NCI-H2081 treated with DMSO at 0.1 percent for 48 hours (cell line): ENCODE results near the gene MGAT5.
"Not testable (repeated sequence)": the region's sequence is repeated elsewhere in the genome, so short reads cannot be mapped to it uniquely, and the experiment has no call there.

Experiments used
- DNase-seq: peaks from one replicate; lab custom pipeline; 2025; lab: John Stamatoyannopoulos, UW

The MGAT5 gene

DNA sequence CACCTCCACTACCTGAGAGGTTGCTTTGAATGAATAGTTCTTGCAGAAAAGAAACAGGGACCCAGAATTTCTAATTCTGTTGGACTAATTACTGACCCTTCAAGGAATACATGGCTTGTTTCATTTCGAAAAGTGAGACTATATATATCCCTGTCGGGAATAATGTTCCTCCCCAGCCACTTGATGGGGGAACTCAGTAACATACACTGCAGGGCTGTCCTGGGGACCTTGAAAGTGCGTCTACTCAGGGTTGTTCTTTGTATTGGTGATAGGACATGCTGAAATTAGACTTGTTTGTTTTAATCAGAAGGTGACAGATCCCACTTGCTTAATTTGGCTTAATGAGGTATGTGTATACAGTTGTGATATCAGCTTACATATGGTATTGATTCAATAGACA, 25.5 kb downstream of the MGAT5 start:
- no peak for DNase-seq

DNA sequence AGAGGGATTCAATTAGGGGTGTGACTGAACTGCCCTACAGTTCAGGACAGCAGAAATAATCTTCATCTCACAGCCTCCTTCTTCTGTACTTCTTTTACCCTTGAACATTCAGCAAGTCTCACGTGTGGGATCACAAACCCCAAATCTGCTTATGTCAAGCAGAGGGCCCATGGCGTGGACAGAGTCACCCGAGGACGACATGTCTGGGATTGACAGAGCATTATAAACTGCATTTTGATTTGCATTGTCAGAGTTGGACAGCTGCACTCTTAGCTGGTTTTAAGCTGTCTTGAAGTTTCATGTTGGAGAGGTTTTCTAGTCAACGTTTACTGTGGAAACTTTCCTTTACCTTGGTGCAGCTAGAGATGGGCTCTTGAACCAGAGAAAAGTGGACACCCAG, 26.4 kb downstream of the MGAT5 start:
- DNase-seq = no peak

DNA sequence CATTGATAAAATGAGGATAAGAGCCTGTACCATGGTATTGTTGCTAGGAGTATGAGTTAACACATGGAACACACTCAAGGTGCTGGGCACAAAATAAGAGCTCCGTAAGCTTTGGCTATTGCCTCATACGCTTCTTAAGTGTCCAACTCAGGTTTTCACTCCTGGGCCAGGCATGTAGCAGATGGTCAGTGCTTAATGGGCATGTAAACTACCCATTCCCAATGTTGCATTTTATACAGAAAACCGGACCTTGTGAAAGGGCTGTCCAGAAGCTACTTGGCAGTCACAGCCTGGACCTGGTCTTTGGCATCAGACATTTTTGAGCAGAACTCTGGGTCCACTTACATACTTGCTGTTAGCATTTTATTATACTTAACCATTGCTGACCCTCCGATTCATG, 26.9 kb downstream of the MGAT5 start:
- no peak for DNase-seq

DNA sequence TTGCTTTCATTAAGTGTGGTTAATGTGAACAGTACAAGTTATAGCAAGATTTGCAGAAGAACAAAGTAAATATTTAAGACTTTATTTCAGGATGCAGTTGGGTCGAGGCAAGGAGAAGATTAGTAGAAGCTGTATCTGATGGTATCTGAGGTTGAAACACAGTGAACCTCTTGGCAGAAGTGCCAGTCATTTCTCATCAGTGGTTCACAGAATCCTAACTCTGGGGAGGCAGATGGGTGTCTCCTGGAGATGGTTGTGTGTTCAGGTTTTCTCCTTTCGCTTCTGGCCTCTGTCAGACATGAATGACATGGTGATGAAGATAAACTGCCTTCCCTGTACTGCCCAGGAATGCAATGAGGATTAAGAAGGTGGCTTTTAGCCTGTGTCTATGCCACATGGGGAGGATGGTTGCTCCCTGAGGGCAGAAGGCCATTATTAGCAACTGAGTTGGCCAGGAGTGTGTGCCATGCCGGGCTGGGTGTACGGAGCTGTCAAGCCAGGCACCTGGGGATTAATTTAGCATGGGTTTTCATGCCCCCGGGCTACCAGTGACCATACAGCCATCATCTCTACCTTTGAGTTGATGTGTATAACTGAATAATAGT, 28.0 kb downstream of the MGAT5 start:
- no peak for DNase-seq

DNA sequence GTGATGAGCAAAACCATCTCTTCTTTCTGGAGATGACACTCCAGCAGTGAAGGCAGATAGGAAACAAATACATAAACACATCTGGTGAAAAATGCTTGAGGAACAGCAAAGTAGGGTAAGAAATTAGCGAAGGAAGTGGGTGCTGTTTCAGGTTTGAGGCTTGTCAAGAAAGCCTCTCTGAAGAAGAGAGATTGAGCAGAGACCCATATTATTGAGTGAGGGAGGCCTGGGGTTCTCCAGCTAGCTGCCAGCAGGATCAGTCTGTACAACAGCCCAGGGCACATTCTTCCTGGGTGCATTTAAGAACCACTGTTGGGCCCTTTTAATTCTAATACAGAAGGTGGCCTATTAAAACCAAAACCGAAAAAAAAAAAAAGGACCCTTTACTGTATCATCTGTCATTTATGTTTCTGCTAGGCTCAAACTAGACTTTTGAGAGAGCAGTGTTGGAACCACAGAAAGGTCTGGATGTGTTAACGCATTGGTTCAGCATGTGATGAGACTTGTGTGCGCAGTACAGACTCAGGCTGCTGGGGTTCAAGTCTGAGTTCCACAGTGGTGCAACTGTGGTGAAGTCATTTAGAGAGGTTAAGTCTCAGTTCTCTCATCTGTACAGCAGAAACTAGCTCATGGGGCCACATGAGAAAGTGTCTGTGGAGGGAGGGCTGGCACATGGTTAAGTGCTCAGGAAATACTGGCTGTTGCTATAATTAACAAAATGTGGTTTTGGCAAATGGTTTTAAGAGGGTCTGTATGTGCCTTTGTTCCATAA, 28.9 kb downstream of the MGAT5 start:
- DNase-seq = no peak

DNA sequence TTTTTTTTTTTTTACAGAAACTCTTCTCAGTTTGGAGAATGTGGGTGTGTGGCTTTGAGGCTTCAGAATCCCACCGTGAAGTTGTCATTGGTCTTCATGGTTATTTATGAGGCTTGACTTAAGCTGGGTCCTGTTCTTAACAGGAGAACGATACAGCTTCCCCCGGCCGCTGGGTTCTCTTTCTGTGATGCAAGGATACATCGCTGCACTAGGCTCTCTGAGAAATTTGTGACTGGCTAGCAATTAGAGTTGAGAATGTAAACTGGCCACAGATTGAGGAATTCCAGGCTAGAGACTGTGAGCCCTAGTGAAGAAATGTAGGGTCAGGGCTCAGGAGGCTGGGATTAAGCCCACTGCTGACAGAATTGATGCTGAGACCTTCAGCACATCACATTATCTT, 29.8 kb downstream of the MGAT5 start:
- DNase-seq = no peak

DNA sequence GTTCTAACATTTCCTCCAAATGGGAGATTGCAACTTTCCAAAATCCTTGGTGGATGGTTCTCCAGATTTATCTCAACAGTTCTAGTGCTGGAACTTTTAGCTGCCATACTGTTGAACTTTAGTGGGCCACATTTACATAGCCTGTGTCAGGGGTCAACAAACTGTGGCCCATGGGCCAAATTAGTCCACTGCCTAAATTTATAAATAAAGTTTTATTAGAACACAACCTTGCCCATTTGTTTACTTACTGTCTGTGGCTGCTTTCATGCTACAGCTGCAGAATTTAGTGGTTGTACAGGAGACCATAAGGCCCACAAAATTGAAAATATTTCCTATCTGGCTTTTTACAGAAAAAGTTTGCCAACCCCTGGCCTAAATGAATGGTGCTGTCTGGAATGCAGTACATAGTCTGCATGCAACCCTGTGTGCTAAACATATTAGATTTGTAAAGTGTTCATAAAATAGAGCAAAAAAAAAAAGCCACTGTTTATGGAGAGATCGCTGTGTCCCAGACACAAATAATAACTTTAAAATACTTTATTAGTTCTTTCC, 30.3 kb downstream of the MGAT5 start:
- no peak for DNase-seq

DNA sequence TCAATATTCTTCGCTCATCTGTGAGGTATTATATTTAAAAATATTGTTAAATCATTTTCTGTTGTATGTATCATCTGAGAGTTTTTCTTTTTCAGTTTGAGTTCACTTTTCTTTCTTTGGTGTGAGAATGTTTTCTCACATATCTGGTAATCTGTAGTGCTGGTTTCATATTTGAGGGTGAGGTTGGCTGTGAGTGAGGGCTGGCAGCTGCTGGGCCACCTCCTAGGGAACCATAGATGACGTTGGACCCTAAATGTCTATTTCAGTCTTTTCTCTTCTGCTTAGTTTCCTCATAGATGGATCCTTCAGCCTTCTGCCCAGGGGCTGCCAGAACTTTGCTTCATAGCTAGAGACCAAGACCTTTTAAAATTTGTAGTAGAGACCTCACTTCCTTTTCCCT, 33.5 kb downstream of the MGAT5 start:
- DNase-seq = no peak

DNA sequence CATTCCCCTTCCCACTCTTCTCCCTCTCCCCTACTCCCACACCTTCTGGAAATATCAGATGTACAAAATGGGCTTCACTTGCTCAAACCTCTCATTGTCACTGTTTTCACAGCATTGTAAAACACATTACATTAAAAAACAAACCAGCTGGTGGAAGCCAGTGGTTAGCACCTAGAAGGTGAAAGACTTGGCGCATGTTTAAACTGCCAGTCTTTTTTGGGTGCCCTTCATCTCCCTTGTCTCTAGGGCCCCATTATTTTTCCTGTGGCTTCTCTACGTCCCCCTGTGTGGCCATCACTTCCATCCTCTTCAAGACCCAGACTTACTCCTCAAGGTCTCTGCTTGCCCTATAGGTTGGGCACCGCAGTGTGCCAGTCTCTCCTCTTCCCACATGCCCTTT, 34.9 kb downstream of the MGAT5 start:
- DNase-seq = no peak

DNA sequence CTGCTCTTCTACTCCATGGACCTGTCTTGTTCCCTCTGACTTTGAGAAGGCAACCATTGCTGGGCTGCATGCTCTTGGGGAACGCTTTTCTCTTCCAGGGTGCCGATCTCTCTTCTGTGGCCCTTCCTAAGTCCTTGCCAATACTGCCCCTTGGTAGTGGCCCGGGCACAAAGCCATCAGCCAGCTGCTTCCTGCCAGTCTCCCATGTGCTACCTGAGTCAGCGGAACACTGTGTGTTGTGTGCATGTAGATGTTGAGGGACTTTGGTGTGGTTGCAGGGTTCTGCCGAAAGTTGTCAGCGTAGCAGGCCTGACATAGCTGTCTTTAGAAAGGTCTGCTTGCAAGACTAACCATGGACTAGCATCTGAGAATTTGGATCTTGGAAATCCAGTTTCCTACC, 35.4 kb downstream of the MGAT5 start:
- no peak for DNase-seq

DNA sequence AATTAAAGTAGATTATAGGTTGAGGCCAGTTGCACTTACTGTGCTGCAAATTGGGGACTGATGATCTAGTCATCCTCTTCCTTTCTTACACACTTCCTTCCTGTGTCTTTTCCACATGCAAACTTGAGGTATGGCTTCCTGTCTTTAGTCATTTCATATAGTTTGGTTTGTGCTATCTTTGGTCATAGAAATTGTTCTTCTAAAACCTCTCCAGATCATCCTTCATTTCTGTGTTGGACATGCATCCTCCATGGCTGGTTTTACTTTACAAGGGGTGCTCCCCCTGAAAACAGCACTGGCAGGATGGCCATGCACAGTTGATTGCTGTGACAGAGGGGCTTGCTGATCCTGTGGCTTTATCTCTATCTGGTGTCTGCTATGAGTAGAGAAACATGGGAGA, 36.5 kb downstream of the MGAT5 start:
- DNase-seq = no peak

DNA sequence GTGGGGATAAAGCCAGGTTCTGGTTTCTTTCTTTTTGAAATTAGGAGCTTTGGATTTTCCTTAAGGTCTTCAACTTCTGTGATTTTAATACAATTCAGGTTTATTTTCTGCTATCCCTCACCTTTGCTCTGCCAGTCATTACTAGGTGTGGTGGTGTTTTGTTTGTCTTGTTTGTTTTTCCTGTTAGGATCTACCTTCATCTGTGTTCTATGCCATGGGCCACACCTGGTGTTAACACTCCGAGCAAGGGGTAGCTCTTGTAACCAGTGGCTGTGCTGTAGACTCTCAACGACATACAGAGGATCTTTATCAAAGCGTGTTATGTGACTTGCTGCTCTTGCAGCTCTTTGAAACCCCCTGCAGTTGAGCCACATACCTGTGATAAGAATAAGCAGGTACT, 38.6 kb downstream of the MGAT5 start:
- no peak for DNase-seq

DNA sequence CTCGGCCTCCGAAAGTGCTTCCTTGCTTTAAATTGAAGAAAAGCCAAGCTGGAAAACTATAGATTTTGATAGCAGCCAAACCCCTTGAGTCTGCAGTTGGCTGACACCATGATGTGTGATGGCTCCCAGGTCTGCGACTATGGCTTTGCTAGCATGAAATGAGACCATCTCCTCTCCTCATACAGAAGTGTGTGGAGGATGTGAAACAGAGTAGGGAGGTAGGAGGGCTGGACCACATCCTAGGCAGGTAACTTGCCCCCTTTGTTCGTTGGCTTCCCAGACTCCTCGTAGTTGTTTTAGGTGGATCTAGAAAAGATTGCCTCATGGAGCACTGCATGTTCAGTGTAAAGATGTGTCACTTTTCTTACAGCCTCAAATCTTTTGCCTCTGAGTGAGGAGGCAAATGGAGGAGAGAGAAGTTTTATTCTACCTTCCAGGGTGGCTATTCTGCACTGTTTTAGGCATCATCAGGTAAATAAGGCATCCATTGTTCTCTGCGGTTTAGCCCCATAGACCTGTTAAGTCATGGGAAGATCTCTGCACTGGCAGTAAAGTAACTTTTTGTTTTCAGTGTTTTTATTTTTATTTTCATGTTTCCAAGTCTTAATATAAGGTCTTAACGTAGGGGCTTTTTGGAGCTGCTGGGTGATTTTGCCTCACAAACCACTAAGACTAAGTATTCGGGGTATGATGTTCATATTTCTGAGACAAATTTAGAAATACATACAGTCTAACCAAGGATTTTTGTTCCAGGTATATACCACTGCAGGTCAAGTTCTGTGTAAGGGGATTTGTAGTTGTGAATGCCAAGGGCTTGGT, 40.1 kb downstream of the MGAT5 start:
- no peak for DNase-seq

DNA sequence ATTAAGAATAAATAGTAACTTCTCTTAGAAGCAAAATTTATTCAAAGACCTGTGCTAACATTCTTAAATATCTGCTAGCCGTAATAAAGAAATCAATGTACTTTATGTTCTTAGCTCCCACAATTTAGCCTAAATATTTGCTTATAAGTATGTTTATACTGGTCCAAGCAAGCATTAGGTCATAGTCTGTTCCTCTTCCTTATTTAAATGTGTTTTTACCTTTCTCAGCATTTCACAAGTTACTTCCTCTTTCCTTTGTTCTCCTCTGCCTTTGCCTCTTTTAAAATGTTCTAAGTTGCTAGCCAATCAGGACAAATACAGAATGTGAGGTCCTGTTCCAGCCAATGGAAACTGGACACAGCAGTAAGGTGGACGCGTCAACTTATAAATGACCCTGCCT, 40.7 kb downstream of the MGAT5 start:
- not testable (repeated sequence) for DNase-seq

DNA sequence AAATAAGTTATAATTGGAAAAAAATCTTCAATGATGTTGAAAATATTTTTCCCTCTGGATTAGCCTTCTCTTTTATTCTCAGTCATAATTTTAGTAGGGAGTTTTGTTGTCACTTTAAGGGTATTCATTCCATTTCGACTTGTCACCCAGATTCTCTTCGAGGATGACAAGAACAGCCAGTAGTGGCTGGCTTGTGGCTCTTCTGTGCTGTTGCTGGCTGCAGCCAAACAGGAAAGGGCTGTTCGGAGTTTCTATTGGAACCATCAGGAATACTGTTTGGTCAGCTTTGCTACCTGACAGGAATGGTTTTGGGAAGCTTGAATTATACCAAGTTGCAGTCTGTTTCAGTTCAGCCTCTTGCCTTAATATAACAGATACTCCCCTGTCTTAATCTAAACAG, 41.6 kb downstream of the MGAT5 start:
- no peak for DNase-seq

DNA sequence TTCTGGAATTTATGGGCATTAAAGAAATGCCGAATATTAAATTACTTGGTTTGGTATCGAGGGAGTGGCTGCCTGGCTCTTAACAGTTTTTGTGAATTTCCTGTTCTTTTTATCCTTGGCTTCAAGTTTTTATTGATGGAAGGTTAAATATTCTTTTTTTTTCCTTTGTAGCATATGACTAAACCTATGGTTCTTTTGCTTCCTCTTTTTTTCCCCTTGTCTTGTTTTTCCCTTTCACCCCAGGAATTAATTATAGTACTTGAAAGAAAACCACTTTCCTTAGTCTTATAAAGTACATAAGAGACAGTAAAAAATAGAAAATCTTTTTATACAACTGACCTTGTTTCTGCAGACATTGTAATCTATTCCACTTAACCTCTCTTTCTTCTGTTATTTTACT, 42.4 kb downstream of the MGAT5 start:
- no peak for DNase-seq

DNA sequence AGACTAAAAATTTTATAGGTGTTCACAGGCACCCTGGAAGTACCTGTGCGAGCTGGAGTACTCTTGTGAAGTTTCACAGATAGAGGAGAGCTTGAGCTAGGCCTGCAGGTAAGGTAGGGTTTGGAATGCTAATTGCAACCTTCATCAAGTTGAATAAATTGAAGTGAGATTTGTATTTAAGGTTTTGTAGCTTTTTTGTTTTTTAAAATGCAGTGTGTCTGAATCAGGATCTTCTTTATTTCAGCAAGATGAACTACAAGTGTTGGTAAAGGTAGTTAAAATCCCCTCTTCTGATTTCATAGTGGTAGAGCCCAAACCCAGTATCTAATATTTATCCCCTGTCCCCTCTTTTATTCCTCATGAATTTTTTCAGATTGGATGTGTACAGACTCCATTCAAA, 45.5 kb downstream of the MGAT5 start:
- no peak for DNase-seq

DNA sequence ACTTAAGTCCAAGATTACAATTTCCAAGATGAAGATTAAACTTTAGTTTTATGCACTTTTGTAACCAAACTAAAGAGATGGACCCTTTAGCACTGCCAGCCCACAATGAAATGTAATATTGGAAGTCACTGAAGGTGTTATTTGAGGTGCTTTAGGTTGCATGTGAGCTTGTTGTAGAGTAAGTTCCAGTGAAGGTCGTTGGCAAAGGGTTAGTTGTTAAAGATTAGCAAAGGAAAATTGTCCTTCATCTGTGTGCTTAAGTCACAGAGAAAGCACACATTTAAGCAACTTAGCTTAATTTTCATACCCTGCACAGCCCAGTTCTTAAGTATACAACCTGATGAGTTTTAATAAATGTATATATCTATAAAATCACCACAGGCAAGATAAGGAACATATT, 46.7 kb downstream of the MGAT5 start:
- DNase-seq = no peak

DNA sequence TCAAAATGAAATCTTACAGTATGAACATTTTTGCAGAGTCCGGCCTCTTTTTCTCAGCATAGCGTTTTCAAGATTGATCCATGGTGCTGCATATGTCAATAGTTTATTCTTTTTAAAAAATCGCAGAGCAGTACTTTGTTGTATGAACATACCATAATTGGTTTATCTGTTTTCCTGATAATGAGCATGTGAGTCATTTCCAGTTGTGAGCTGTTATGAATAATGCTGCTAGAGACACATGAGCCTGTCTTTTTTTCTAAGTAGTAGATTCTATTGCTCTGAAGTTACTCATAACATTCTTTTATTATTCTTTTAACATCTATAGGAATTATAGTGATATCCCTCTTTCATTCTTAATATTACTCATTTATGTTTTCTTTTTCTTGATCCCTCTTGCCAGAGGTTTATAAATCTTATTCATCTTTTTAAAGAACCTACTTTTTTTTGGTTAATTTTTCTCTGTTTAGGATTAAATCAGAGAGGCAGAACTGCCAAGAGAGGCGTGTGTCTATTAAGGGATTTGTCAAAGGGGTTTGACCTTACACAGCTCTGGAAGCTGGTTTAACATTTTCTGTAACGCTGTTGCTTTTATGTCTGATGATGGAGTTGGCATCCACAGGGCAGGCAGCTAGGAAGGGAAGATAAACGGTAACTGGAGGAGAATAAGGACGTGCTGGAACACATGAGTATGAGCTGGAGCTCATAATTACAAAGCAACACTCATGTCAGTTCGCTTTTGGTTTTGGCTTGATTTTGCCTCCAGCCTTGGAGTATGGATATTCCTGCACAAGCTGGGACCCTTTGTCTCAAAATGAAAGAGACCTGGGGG, 47.4 kb downstream of the MGAT5 start:
- no peak for DNase-seq

DNA sequence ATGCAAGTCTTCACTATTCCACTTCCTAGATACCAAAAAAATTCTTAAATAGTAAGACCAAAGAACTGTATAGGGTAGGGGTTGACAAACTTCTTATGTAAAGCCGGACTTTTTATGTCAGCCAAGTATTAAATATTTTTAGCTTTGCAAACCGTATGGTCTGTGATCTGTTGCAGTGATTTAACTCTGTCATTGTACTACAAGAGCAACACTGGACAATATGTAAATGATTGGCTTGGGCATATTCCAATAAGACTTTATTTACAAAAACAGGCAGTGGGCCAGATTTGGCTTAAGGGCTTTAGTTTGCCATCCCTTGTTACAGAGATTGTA, 48.0 kb downstream of the MGAT5 start:
- DNase-seq = no peak

DNA sequence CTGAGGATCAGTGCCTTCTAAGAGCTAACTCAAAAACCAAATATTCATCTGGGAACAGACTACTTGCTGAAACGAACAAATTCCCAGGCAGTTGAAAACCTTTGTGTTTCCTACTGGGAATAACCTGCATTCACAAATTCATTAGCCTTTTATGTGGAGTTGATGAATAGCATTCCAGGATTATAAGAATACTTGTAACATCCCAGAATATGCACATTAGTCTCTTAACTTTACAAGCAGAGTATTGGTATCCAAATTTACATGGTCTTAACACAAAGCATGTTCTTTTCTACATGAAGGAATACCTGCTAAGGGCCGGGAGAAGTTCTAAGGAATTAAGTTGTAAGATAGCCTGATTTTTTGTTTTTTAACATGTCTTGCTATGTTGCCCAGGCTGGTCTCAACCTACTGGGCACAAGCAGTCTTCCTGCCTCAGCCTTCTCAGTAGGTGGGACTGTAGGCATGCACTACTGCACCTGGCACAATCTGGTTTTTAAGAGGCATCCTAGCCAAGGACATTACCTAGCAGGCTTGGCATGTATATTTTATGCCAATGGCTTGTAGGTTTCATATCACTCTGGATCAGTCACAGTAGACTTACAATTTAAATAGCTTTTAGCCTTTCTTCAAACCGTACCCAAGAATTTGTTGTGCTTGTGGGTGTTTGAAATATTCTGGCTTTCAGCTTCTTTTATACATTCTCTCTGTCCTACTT, 50.7 kb downstream of the MGAT5 start:
- no peak for DNase-seq

DNA sequence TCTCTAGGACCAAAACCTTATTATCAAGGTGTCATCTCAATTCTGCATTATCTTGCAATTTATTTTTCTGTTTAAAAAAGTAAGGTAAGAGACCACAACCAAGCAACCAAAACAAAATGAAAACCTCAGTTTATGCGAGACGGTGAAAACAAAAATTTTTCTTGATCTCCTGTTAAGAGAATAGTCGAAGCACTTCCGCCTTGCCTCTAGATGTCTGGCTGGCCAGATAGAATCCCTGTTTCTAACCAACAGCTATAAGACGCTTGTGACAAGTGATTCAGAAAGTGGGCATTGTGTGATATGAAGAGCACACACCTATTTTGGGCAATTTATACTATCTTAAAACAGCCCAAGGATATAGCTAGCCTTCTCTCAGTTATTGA, 51.2 kb downstream of the MGAT5 start:
- no peak for DNase-seq
